ENCODE results near the gene DBN1.

The DBN1 gene

GRCh38 chr5:177455661-177456590 lies 17.5 kb downstream of the DBN1 start:
- FAIRE-seq = no peak

- FAIRE-seq = no peak
Observed at GRCh38 chr5:177455036-177455660, 18.3 kb downstream of the DBN1 start.

- no peak for FAIRE-seq
Observed at GRCh38 chr5:177454397-177455035, 18.9 kb downstream of the DBN1 start.

- no peak for FAIRE-seq
Observed at GRCh38 chr5:177453852-177454396, 19.5 kb downstream of the DBN1 start.

- no peak for FAIRE-seq
Observed at GRCh38 chr5:177452688-177453638, 20.5 kb downstream of the DBN1 start.

GRCh38 chr5:177450667-177451424 lies 22.6 kb downstream of the DBN1 start:
- FAIRE-seq = no peak

- no peak for FAIRE-seq
Observed at GRCh38 chr5:177449140-177450061, 24.0 kb downstream of the DBN1 start.

GRCh38 chr5:177448244-177448950 lies 25.0 kb downstream of the DBN1 start:
- no peak for FAIRE-seq

- no peak for FAIRE-seq
Observed at GRCh38 chr5:177447611-177448243, 25.7 kb downstream of the DBN1 start.

- no peak for FAIRE-seq
Observed at GRCh38 chr5:177447066-177447610, 26.3 kb downstream of the DBN1 start.

- FAIRE-seq = no peak
Observed at GRCh38 chr5:177446200-177447065, 27.0 kb downstream of the DBN1 start, which contains the start of gene PRR7. TSS of gene PRR7 (plus strand) at chr5:177446814. CDS start at chr5:177455068, 8,254 bp downstream.

GRCh38 chr5:177445917-177446199 lies 27.6 kb downstream of the DBN1 start:
- no peak for FAIRE-seq

- no peak for FAIRE-seq
Observed at GRCh38 chr5:177445052-177445916, 28.1 kb downstream of the DBN1 start.

- no peak for FAIRE-seq
Observed at GRCh38 chr5:177444106-177445051, 29.1 kb downstream of the DBN1 start.

Measured in endometrium (tissue), 2 donors.